Peyer's patch (tissue), 4 donors: ENCODE data around the gene WFS1.

Experiments used
- POLR2A ChIP-seq, 2 donors: fragments of 450-650 bp; IDR thresholded peaks; one replicate each; pipeline ENCODE4 v1.5.1; 2017; ENCODE audit warnings: antibody characterized with exemption in 2 of 2, mild to moderate bottlenecking in 2 of 2, moderate library complexity in 2 of 2
- TF ChIP-seq, protein P1 (sequence below), 6 experiments: fragments of 450-650 bp in 4 of 6; fragments of 200-600 bp in 2 of 6; sonication (generic) in 1 of 6; IDR thresholded peaks; one replicate each; pipeline ENCODE4 v1.5.1; 2017 to 2019; ENCODE audit warnings: antibody characterized with exemption in 6 of 6, mild to moderate bottlenecking in 3 of 6, moderate library complexity in 1 of 6

GRCh38 chr4:6319530-6320150 is 50.0 kb downstream of the WFS1 start:
- TF ChIP-seq, protein P1, sequence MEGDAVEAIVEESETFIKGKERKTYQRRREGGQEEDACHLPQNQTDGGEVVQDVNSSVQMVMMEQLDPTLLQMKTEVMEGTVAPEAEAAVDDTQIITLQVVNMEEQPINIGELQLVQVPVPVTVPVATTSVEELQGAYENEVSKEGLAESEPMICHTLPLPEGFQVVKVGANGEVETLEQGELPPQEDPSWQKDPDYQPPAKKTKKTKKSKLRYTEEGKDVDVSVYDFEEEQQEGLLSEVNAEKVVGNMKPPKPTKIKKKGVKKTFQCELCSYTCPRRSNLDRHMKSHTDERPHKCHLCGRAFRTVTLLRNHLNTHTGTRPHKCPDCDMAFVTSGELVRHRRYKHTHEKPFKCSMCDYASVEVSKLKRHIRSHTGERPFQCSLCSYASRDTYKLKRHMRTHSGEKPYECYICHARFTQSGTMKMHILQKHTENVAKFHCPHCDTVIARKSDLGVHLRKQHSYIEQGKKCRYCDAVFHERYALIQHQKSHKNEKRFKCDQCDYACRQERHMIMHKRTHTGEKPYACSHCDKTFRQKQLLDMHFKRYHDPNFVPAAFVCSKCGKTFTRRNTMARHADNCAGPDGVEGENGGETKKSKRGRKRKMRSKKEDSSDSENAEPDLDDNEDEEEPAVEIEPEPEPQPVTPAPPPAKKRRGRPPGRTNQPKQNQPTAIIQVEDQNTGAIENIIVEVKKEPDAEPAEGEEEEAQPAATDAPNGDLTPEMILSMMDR (IDR thresholded peaks at IDR 0.05), result no peak
- no peak for TF ChIP-seq POLR2A (IDR thresholded peaks at IDR 0.05)
